Fibroblast of skin of scalp (primary cell): ENCODE measurements around the gene COG7.

ENCODE experiments used
- DNase-seq: peaks from one replicate; pipeline ENCODE4 v3.0.0-alpha.2; 2013

Gene COG7

GRCh38 chr16:23355106-23355670 lies 97.8 kb downstream of the COG7 start:
- DNase-seq = no peak

- no peak for DNase-seq
Measured at GRCh38 chr16:23354246-23354645, 98.7 kb downstream of the COG7 start.

GRCh38 chr16:23353440-23353839 lies 99.5 kb downstream of the COG7 start:
- no peak for DNase-seq

GRCh38 chr16:23351360-23351759 lies 101.6 kb downstream of the COG7 start:
- DNase-seq = no peak

DNA sequence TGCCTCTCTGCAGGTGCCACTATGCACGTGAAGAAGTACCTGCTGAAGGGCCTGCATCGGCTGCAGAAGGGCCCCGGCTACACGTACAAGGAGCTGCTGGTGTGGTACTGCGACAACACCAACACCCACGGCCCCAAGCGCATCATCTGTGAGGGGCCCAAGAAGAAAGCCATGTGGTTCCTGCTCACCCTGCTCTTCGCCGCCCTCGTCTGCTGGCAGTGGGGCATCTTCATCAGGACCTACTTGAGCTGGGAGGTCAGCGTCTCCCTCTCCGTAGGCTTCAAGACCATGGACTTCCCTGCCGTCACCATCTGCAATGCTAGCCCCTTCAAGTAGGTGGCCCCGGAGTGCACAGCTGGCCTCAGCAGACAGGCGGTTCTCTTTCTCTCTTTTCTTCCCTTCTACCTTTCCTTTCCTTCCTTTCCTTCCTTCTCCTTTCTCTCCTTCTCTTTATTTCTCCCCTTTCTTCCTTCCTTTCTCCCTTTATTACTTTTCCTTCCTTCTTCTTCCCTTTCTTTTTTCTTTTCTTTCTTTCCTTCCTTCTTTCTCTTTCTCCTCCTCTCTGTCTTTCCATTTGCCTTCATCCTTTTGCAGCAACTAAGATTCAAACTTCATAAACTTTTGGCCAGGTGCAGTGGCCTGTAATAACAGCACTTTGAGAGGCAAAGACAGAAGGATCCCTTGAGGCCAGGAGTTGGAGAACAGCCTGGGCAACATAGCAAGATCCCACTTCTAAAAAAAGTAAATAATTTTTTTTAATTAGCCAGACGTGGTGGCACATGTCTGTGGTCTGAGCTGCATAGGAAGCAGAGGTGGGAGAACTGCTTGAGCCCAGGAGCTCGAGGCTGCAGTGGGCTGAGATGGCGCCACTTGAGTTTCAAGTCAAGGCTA lies 104.2 kb downstream of the COG7 start:
- DNase-seq = no peak

DNA sequence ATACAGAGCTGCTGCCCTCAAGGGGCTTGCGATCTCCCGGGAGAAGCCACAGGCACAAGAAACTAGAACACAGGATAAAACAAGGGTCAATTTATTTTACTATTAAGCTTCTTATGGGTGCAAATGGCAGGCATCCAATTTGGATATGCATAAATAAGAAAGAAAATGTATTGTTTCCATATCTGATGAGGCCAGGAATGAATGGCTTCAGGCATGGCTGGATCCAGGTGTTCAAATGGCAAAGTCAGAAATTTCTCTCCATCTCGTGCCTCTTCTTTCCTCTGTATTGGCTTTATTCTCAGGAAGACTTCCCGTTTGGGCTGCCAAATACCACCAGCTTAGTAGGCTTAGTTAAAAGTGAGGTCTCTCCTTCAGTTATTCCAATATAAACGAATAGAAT lies 107.8 kb downstream of the COG7 start:
- DNase-seq = no peak

GRCh38 chr16:23343643-23344612 lies 109.1 kb downstream of the COG7 start:
- DNase-seq = no peak

DNA sequence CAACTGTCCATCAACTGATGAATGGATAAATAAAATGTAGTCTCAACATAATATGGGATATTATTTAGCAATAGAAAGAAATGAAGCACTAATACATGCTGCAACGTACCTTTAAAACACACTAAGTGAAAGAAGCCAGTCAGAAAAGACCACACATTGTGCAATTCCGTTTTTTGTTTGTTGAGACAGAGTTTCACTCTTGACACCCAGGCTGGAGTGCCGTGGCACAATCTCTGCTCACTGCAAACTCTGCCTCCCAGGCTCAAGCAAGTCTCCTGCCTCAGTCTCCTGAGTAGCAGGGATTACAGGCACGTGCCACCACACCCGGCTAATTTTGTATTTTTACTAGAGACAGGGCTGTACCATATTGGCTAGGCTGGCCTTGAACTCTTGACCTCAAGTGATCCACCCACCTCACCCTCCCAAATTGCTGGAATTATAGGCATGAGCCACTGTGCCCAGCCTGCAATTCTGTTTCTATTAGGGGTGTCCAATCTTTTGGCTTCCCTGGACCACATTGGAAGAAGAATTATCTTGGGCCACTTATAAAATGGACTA lies 110.8 kb downstream of the COG7 start:
- DNase-seq = no peak

GRCh38 chr16:23339787-23340186 lies 113.2 kb downstream of the COG7 start:
- DNase-seq = no peak
